ENCODE data around the gene DDX49.

DNA sequence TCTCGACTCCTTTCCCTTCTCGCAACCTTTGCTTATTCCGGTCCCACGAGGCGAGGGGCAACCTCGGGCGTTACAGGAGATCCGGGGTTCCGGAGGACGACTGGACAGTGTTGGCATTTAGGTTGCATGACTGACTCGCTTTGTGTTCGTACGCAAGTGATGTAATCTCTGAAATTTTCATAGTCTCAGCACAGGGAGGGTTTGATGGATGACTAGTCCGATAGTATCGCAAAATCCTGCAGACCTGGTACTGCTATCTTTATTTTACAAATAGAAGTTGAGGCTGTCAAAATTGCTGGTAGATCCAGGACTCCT, 342 bp downstream of the DDX49 start:
- TF ChIP-seq RAD21 (IDR thresholded peaks at IDR 0.05): no peak
- TF ChIP-seq TAF1 (conservative IDR thresholded peaks at IDR 0.05): no peak
- TF ChIP-seq, protein P1, sequence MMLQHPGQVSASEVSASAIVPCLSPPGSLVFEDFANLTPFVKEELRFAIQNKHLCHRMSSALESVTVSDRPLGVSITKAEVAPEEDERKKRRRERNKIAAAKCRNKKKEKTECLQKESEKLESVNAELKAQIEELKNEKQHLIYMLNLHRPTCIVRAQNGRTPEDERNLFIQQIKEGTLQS (IDR thresholded peaks at IDR 0.05): no peak
- TF ChIP-seq, protein P2, sequence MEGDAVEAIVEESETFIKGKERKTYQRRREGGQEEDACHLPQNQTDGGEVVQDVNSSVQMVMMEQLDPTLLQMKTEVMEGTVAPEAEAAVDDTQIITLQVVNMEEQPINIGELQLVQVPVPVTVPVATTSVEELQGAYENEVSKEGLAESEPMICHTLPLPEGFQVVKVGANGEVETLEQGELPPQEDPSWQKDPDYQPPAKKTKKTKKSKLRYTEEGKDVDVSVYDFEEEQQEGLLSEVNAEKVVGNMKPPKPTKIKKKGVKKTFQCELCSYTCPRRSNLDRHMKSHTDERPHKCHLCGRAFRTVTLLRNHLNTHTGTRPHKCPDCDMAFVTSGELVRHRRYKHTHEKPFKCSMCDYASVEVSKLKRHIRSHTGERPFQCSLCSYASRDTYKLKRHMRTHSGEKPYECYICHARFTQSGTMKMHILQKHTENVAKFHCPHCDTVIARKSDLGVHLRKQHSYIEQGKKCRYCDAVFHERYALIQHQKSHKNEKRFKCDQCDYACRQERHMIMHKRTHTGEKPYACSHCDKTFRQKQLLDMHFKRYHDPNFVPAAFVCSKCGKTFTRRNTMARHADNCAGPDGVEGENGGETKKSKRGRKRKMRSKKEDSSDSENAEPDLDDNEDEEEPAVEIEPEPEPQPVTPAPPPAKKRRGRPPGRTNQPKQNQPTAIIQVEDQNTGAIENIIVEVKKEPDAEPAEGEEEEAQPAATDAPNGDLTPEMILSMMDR (IDR thresholded peaks at IDR 0.05; ENCODE audit: low read depth, low read length, missing input control): no peak
- TF ChIP-seq GABPA (IDR thresholded peaks at IDR 0.05 in 1 of 2, conservative IDR thresholded peaks at IDR 0.05 in 1 of 2): no peak
- no peak for TF ChIP-seq EGR1 (IDR thresholded peaks at IDR 0.05; ENCODE audit: low read depth in 2 of 2)
- no peak for TF ChIP-seq SP1 (IDR thresholded peaks at IDR 0.05)
- TF ChIP-seq, protein P3, sequence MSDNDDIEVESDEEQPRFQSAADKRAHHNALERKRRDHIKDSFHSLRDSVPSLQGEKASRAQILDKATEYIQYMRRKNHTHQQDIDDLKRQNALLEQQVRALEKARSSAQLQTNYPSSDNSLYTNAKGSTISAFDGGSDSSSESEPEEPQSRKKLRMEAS (IDR thresholded peaks at IDR 0.05): no peak
- TF ChIP-seq YY1 (IDR thresholded peaks at IDR 0.05): no peak
- TF ChIP-seq, protein P4, sequence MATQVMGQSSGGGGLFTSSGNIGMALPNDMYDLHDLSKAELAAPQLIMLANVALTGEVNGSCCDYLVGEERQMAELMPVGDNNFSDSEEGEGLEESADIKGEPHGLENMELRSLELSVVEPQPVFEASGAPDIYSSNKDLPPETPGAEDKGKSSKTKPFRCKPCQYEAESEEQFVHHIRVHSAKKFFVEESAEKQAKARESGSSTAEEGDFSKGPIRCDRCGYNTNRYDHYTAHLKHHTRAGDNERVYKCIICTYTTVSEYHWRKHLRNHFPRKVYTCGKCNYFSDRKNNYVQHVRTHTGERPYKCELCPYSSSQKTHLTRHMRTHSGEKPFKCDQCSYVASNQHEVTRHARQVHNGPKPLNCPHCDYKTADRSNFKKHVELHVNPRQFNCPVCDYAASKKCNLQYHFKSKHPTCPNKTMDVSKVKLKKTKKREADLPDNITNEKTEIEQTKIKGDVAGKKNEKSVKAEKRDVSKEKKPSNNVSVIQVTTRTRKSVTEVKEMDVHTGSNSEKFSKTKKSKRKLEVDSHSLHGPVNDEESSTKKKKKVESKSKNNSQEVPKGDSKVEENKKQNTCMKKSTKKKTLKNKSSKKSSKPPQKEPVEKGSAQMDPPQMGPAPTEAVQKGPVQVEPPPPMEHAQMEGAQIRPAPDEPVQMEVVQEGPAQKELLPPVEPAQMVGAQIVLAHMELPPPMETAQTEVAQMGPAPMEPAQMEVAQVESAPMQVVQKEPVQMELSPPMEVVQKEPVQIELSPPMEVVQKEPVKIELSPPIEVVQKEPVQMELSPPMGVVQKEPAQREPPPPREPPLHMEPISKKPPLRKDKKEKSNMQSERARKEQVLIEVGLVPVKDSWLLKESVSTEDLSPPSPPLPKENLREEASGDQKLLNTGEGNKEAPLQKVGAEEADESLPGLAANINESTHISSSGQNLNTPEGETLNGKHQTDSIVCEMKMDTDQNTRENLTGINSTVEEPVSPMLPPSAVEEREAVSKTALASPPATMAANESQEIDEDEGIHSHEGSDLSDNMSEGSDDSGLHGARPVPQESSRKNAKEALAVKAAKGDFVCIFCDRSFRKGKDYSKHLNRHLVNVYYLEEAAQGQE (IDR thresholded peaks at IDR 0.05): no peak
- no peak for TF ChIP-seq JUND (IDR thresholded peaks at IDR 0.05)
- TF ChIP-seq FOXA1 (IDR thresholded peaks at IDR 0.05): no peak
- no peak for TF ChIP-seq HNF4G (IDR thresholded peaks at IDR 0.05)
- TF ChIP-seq HNF4A (conservative IDR thresholded peaks at IDR 0.05): no peak
